Measurements from ENCODE around the gene URGCP.
A peak's percentile ranks its signal among the peaks of the same experiment; 100 is the strongest.

- no peak for TF ChIP-seq EZH2 (IDR thresholded peaks at IDR 0.05; ENCODE audit: low read depth, unreplicated experiment)
- TF ChIP-seq CTCF (conservative IDR thresholded peaks at IDR 0.05; ENCODE audit: low read depth in 2 of 2), result no peak
- TF ChIP-seq, protein P1, sequence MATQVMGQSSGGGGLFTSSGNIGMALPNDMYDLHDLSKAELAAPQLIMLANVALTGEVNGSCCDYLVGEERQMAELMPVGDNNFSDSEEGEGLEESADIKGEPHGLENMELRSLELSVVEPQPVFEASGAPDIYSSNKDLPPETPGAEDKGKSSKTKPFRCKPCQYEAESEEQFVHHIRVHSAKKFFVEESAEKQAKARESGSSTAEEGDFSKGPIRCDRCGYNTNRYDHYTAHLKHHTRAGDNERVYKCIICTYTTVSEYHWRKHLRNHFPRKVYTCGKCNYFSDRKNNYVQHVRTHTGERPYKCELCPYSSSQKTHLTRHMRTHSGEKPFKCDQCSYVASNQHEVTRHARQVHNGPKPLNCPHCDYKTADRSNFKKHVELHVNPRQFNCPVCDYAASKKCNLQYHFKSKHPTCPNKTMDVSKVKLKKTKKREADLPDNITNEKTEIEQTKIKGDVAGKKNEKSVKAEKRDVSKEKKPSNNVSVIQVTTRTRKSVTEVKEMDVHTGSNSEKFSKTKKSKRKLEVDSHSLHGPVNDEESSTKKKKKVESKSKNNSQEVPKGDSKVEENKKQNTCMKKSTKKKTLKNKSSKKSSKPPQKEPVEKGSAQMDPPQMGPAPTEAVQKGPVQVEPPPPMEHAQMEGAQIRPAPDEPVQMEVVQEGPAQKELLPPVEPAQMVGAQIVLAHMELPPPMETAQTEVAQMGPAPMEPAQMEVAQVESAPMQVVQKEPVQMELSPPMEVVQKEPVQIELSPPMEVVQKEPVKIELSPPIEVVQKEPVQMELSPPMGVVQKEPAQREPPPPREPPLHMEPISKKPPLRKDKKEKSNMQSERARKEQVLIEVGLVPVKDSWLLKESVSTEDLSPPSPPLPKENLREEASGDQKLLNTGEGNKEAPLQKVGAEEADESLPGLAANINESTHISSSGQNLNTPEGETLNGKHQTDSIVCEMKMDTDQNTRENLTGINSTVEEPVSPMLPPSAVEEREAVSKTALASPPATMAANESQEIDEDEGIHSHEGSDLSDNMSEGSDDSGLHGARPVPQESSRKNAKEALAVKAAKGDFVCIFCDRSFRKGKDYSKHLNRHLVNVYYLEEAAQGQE (IDR thresholded peaks at IDR 0.05; ENCODE audit: unreplicated experiment), result no peak
- no peak for TF ChIP-seq POLR2AphosphoS5 (IDR thresholded peaks at IDR 0.05; ENCODE audit: low read depth)
- no peak for TF ChIP-seq EZH2phosphoT487 (IDR thresholded peaks at IDR 0.05; ENCODE audit: unreplicated experiment)
- TF ChIP-seq ETS1 (IDR thresholded peaks at IDR 0.05), result no peak
- TF ChIP-seq CREB1 (CRISPR knock-in tag; IDR thresholded peaks at IDR 0.05; ENCODE audit: low read depth), result peak; percentile 51; the same call in 1 of the 2 replicates
- TF ChIP-seq NANOG (IDR thresholded peaks at IDR 0.05; ENCODE audit: borderline replicate concordance), result no peak
- TF ChIP-seq JUNB (IDR thresholded peaks at IDR 0.05; ENCODE audit: unreplicated experiment), result no peak
- no peak for TF ChIP-seq STAT1 (IDR thresholded peaks at IDR 0.05; ENCODE audit: unreplicated experiment)
Observed at GRCh38 chr7:43905956-43906330, 453 bp downstream of the URGCP start.

Measured in GM23338 (cell line).